Stimulated activated naive B cell treated with anti-CD40 and anti-IgM and Interleukin-4, amounts not matched to agents 10 μg/mL and 1 μg/mL and 100 μg/mL, for 72 hours (primary cell): Measurements from ENCODE around the gene KARS1.
"Not testable (repeated sequence)": the region's sequence is repeated elsewhere in the genome, so short reads cannot be mapped to it uniquely, and the experiment has no call there.

ENCODE experiments used
- ATAC-seq, 2 donors: fragments of 150-1000 bp; cut with Tn5 transposase; replicated peaks; 2 replicates each; pipeline ENCODE4 v1.10.0; 2021; ENCODE audit warnings: moderate library complexity in 1 of 2
- DNase-seq: peaks from one replicate; pipeline ENCODE4 v3.0.0; 2021
- H3K27ac Mint-ChIP-seq: one replicate; pipeline ENCODE4 v1.8.0; 2022; ENCODE audit warnings: mild to moderate bottlenecking, mixed read lengths
- H3K27me3 Mint-ChIP-seq, 2 donors: one replicate each; pipeline ENCODE4 v1.8.0; 2022; ENCODE audit warnings: mixed read lengths in 2 of 2
- H3K36me3 Mint-ChIP-seq, 2 donors: one replicate each; pipeline ENCODE4 v1.8.0; 2022; ENCODE audit warnings: mixed read lengths in 2 of 2, mild to moderate bottlenecking in 1 of 2
- H3K4me1 Mint-ChIP-seq, 2 donors: one replicate each; pipeline ENCODE4 v1.8.0; 2022; ENCODE audit warnings: mixed read lengths in 2 of 2, mild to moderate bottlenecking in 1 of 2
- H3K4me3 Mint-ChIP-seq, 2 donors: one replicate each; pipeline ENCODE4 v1.8.0; 2022; ENCODE audit warnings: mild to moderate bottlenecking in 2 of 2, mixed read lengths in 2 of 2, moderate library complexity in 1 of 2
- H3K9me3 Mint-ChIP-seq, 2 donors: one replicate each; pipeline ENCODE4 v1.8.0; 2022; ENCODE audit warnings: mixed read lengths in 2 of 2, mild to moderate bottlenecking in 1 of 2

KARS1 gene

DNA sequence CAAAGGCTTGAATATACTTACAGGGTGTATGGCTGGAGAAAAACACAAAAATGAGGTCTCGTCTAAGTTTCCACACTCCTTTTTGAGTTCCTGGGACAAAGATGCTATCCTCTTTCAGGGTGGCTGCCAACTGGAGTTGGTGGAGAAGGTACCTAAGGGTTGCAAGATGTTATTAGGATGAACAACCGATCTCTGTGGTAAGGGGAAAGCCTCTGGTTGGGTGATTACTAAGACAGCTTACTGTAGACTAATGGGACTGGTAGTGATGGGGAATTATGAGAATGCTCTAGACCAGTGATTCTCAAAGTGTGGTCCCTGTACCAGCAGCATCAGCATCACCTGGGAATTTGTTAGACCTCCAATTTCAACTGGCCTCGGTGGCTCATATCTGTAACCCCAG is 30.3 kb downstream of the KARS1 start:
- H3K9me3 Mint-ChIP-seq, result no peaks in the 10 kb centered on the region
- ATAC-seq, result no peak
- no peak overlapping the region for H3K4me3 Mint-ChIP-seq
- H3K27me3 Mint-ChIP-seq, result no peaks in the 10 kb centered on the region
- no peak overlapping the region for H3K27ac Mint-ChIP-seq
- no peak for DNase-seq
- H3K36me3 Mint-ChIP-seq, result peaks cover 47 to 67% of the 10 kb centered on the region in 2 donors
- H3K4me1 Mint-ChIP-seq, result peaks cover 15 to 22% of the 10 kb centered on the region in 2 donors

DNA sequence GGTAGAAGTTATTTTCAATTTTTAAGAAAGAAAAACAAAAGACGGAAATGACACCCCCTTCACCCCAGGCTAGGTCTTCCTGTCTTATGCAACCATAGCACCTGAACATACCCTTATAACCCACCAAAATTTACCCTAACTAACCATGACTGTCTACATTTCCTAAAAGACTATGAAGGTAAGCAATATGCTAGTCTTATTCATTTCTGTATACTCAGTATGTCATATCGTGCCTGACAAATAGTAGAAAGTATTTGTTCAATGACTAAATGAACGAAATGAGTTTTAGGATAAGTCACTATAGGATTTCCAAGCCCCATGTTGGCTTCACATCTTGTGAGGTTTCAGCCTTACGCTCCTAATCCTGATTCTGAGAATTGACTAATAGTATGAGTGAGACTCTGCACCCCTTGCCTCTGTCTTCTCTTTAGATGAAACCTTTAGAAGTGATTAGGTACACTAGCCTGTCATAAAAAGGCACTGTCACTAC is 30.9 kb downstream of the KARS1 start:
- Mint-ChIP-seq H3K36me3 (peaks cover 48 to 69% of the 10 kb centered on the region in 2 donors), H3K4me1 (peaks cover 12 to 16% of the 10 kb centered on the region in 2 donors), H3K9me3 (no peaks in the 10 kb centered on the region), H3K27ac (no peak overlapping the region), H3K4me3 (no peak overlapping the region), H3K27me3 (no peaks in the 10 kb centered on the region)
- ATAC-seq, result no peak
- DNase-seq, result no peak

DNA sequence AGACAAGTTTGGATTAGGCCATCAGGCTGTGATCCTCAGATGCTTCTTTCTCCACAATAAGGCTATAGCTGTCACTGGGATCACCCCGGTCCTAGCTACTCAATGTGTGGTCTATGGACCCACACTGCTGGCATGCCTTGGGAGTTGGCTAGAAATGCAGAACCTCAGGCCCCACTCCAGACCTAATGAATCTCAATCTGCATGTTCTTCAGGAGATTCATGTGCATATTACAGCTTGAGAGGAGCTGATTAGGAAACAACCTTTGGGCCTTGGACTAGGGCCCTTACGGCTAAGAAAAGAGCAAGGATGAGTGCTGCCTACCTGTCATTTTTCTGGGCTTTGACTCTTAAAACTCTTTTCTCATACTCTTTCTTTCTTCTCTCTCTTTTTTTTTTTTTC is 31.8 kb downstream of the KARS1 start:
- Mint-ChIP-seq H3K27ac (no peak overlapping the region), H3K27me3 (no peaks in the 10 kb centered on the region), H3K36me3 (peaks cover 45 to 66% of the 10 kb centered on the region in 2 donors), H3K9me3 (no peaks in the 10 kb centered on the region), H3K4me3 (no peak overlapping the region), H3K4me1 (peaks cover 5 to 7% of the 10 kb centered on the region in 2 donors)
- no peak for ATAC-seq
- DNase-seq, result no peak

DNA sequence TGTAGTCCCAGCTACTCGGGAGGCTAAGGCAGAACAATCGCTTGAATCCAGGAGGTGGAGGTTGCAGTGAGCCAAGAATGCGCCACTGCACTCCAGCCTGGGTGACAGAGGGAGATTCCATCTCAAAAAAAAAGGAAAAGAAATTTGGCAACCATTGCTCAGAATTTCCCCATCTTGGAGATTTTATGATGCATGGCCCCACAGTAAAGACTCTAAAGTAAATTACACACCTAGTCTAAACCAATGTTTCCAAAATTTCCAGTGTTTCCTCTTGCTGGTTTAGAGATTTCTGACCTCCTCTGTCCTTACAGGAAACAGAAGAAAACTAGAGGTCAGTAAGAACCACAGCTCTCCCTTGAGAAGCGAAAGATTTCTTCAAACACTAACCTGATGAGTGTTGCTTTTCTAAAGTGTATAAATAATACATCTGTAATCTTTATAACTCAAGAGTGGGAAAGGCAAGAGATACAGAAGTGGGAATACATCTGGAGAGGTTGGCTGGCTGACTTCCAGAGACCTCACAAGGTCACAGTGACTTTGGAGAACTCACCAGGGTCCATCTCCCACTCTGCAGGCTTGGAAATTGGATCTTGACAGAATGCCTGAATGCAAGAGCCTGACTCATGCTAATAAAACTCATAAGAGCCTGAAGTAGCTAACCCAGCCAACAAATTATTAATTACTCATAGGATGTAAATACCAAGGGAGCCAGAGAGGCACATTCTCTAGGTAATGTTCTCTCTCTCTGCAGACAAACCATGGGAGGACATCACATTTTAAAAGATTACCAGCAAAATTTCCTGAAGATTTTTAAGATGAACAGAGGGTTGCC is 33.2 kb downstream of the KARS1 start:
- DNase-seq (no peak), ATAC-seq (no peak)
- Mint-ChIP-seq H3K4me3 (no peak overlapping the region), H3K27ac (peak overlapping the region; percentile 9), H3K9me3 (no peaks in the 10 kb centered on the region), H3K36me3 (peaks cover 38 to 58% of the 10 kb centered on the region in 2 donors), H3K27me3 (no peaks in the 10 kb centered on the region), H3K4me1 (no peaks in the 10 kb centered on the region)

DNA sequence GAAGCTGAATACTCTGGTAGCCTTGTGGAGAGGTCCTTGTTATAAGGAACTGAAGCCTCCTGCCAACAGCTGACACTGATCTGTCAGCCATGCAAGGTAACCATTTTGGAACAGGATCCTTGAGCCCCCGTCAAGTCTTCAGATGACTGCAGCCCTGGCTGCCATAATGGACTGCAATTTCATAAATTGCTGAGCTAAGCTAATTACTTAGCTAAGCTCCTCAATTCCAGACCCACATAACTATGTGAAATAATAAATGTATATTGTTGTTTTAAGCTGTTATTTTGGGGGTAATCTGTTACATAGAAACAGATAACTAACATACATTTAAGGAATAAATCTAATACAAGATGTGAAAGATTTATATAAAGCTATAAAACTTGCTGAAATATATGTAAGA is 41.0 kb downstream of the KARS1 start:
- H3K36me3 Mint-ChIP-seq, result peaks cover 42 to 56% of the 10 kb centered on the region in 2 donors

DNA sequence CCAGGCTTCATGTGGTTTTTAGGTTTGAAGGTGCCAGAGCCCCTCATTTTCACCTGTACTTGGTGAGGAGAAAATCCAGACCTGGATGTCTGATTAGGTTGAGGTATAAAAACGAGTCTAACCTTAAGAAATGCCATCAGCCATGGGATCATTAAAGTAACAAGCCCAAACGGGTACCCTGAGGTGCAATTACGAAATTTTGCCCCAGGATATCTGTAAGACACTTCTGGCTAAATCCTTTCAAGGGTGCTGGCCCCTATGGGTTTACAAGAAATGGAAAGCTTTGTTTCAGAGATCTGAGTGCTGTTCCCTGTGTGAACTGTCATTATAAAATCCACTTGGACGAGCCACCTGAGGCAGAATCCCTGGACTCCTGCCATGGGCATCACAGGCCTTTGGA is 44.2 kb downstream of the KARS1 start:
- Mint-ChIP-seq H3K36me3 (peaks cover 56 to 78% of the 10 kb centered on the region in 2 donors), H3K4me1 (no peaks in the 10 kb centered on the region), H3K9me3 (peaks cover 7 to 8% of the 10 kb centered on the region in 2 donors), H3K27ac (no peak overlapping the region), H3K4me3 (no peak overlapping the region), H3K27me3 (no peaks in the 10 kb centered on the region)
- DNase-seq, result no peak
- ATAC-seq, result no peak

More for the DNA sequence above, 41.0 kb downstream of the KARS1 start:
- ATAC-seq, result no peak
- Mint-ChIP-seq H3K4me3 (no peak overlapping the region), H3K4me1 (no peaks in the 10 kb centered on the region), H3K27me3 (no peaks in the 10 kb centered on the region), H3K27ac (no peak overlapping the region), H3K9me3 (peaks cover 7 to 8% of the 10 kb centered on the region in 2 donors)
- DNase-seq, result no peak

DNA sequence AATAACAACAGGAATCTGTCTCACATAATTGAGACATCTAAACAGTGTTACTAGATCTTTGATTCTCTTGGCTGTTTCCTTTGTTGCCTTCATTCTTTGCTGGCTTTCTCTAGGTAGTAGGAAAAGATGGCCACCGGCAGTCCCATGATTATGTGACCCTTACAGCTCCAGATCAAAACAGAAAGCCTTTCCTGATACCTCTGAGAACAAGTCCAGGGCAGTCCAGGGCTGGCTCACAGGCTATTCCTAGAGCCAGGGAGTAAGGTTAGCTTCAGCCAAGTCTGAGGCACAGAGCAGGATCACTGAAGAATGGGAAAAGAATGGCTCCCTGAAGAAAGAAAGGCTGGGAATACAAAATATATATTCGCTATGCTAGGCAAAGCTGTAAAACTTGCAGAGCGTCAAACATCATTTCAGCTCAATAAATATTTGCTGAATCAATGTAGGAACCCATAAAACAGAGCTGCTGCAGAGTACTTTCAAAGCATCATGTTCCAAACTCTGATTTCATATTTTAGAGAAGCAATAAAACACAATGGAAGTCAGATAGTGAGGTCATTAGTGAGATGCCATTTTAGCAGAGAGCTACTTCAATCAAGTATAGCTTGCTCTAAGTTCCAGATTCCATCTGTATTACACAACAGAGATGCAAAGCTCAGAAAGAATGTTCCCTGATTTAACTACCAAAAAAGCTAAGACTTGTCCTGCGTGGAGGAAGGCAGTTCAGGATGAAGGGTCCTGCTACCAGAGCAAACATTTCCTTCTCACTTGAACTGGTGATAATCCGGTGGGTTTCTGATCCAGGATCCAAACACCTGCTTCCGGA is 47.8 kb downstream of the KARS1 start:
- Mint-ChIP-seq H3K4me1 (no peaks in the 10 kb centered on the region), H3K9me3 (peaks cover 9 to 13% of the 10 kb centered on the region in 2 donors), H3K27me3 (no peaks in the 10 kb centered on the region), H3K36me3 (peaks cover 55 to 71% of the 10 kb centered on the region in 2 donors), H3K27ac (peak overlapping the region; percentile 47), H3K4me3 (no peak overlapping the region)
- no peak for ATAC-seq
- DNase-seq, result no peak

DNA sequence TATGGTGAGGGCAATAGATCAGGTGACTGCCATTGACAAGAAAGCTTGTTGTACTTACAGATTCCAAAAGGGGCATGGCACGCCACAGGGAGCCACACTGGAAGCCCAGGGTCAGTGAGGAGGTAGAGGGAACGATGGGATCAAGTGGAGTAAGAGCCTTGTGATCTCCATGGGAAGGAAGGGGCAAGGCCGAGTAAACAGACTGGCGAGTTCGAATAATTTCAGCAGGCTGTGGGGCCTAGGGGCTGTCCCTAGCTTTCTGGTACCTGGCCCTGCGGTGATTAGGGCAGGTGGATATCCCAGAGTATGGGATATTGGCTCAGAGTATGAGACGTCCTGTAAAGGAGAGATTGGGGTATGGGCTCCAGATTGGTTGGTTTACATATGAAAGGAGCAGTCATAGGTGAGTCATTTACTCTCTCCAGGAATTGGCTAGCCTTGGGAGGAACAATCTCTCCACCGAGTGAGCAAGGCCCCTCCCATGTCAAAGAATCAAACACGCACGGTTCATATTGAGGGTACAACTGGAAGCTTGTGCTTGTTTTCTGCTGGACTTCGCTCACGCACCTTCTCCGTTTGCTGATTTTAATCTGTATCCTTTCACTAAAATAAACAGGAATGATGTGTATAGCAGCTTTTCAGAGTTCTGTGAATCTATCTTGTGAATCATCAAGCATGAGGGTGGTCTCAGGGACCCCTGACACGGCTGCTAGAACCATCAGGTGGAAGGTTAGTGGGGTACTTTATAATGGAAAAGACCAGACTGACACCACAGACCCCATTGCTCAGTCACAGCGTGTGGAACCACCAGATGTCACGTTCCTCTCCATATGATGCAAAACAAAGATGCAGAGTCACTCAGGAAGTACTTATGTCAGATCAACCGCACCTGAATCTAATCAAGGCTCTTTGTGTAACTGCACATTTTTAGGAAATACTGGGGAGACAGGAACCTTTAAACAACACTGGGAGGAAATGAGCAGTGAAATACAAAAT is 53.3 kb downstream of the KARS1 start:
- Mint-ChIP-seq H3K36me3 (peaks cover 20 to 40% of the 10 kb centered on the region in 2 donors), H3K27me3 (no peaks in the 10 kb centered on the region), H3K27ac (peak overlapping the region; percentile 47), H3K4me1 (peaks cover 0 to 3% of the 10 kb centered on the region in 2 donors), H3K4me3 (no peak overlapping the region), H3K9me3 (peaks cover 2 to 5% of the 10 kb centered on the region in 2 donors)
- no peak for ATAC-seq
- DNase-seq, result no peak

DNA sequence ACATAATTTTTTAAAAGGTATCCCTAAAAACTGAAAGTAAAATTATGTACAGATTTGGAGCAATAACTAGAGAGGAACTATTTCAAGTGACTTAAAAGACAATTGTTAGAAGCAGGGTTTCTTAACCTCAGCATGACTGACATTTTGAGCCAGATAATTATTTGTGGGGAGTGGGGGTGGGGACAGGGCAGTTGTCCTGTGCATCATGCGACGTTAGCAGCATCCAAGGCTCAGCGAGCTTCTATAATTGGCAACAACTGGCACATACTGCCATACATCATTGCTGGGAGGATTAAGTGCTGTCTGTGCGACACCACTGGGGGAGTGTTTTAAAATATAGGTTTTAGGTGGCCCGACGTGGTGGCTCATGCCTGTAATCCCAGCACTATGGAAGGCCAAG is 54.2 kb downstream of the KARS1 start:
- H3K9me3 Mint-ChIP-seq, result peaks cover 2 to 5% of the 10 kb centered on the region in 2 donors
- H3K27ac Mint-ChIP-seq, result no peak overlapping the region
- no peaks in the 10 kb centered on the region for H3K27me3 Mint-ChIP-seq
- H3K36me3 Mint-ChIP-seq, result peaks cover 25 to 46% of the 10 kb centered on the region in 2 donors
- ATAC-seq (no peak), DNase-seq (no peak)
- H3K4me3 Mint-ChIP-seq, result no peak overlapping the region
- peaks cover 0 to 3% of the 10 kb centered on the region in 2 donors for H3K4me1 Mint-ChIP-seq

DNA sequence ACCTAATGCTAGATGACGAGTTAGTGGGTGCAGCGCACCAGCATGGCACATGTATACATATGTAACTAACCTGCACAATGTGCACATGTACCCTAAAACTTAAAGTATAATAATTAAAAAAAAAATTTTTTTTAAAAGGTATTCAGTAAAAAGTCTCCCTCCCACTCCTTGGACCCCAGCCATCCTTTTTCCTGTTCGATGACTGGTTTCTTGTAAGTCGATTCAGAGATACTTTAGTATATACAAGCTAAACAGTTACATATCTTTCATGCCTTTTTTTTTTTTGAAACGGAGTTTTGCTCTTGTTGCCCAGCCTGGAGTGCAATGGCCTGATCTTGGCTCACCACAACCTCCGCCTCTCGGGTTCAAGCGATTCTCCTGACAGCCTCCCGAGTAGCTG is 55.5 kb downstream of the KARS1 start:
- not testable (repeated sequence) for DNase-seq, H3K4me3 Mint-ChIP-seq, H3K27me3 Mint-ChIP-seq, H3K27ac Mint-ChIP-seq, ATAC-seq, H3K4me1 Mint-ChIP-seq, H3K9me3 Mint-ChIP-seq
- peaks cover 14 to 33% of the 10 kb centered on the region in 2 donors for H3K36me3 Mint-ChIP-seq

DNA sequence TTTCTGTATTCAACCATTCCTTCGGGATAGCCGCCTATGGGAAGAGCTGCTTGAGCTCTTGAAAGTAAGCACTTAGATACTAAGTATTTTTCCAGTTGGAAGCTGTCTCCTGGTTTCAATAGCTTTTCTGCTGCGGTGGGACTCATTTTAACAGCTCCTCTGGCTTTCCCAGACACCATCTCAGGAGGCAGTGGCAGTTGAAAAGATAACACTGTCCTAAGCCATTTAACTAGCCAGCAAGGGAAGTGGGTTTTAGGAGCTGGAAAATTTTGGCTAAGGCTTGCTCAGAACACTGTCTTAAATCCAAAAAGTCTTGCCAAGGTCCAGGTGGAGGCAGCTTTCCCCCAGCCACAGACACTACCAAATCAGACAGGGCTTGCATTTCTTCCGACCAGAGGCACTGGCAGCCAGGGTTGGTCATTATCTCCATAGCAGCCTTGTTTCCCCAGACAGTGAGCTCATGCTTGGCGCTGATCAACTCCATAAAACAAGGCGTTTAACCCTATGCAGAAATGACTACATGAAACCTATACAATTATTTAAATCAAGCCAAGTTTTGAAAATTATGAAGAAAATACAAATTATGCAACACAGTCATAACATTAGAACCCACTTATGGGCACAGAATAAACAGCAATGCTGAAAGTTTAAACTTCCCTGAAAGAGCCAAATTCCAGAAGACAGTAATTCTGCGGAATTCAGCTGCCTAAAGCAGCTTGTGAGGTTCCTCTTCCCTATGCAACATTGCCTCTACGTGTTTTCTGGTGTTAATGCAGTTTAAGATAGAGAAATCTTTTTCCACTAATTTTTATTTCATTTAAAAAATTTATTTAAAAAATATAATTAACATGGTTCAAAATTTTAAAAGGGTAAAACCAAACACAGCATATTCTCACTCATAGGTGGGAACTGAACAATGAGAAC is 56.3 kb downstream of the KARS1 start:
- Mint-ChIP-seq H3K27ac (no peak overlapping the region), H3K9me3 (no peaks in the 10 kb centered on the region), H3K4me1 (peaks cover 0 to 3% of the 10 kb centered on the region in 2 donors), H3K27me3 (no peaks in the 10 kb centered on the region), H3K4me3 (no peak overlapping the region), H3K36me3 (peaks cover 12 to 30% of the 10 kb centered on the region in 2 donors)
- no peak for DNase-seq
- no peak for ATAC-seq

DNA sequence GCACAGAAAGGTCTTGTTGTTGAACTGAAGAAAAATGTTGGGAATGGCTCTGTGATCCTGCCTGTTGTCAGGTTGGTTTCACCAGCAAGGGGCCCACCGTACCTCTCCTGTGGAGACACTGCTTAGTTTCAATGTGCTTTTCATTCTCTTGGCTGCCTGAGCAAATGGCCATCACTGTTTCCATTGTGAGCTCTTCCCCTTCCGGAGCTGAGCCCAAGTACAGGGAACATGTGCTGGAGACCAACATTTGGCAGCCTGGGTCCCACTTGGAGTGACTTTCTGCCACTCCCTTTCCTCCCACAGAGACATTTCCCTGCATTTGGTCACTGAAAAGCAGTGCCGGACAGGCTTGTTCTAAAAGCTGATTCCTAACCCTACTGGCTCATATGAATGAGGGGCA is 58.2 kb downstream of the KARS1 start:
- Mint-ChIP-seq H3K4me1 (peaks cover 12 to 13% of the 10 kb centered on the region in 2 donors), H3K36me3 (peaks cover 22 to 39% of the 10 kb centered on the region in 2 donors), H3K9me3 (no peaks in the 10 kb centered on the region), H3K4me3 (no peak overlapping the region), H3K27me3 (no peaks in the 10 kb centered on the region), H3K27ac (no peak overlapping the region)
- DNase-seq (no peak), ATAC-seq (no peak)

DNA sequence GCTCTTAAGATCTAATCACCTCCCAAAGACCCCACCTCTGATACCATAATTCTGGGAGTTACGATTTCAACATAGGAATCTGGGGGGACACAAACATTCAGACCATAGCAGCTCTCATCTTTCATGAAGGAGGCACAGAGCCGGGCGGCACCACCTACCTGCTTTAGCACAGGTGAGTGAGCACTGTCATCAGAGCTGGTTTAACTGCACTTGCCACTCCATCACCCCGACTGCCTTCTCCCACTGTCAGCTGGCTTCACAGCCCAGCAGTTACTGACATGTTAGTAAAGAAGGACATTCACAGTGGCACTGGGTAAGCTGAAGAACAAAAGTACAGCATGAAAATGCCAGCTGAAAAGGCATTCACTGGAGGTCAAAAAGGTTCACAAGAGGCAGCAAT is 58.7 kb downstream of the KARS1 start:
- no peak overlapping the region for H3K27ac Mint-ChIP-seq

More for the DNA sequence above, 58.7 kb downstream of the KARS1 start:
- ATAC-seq (no peak), DNase-seq (no peak)
- no peaks in the 10 kb centered on the region for H3K27me3 Mint-ChIP-seq
- H3K36me3 Mint-ChIP-seq, result peaks cover 22 to 33% of the 10 kb centered on the region in 2 donors
- peaks cover 15 to 18% of the 10 kb centered on the region in 2 donors for H3K4me1 Mint-ChIP-seq
- H3K9me3 Mint-ChIP-seq, result no peaks in the 10 kb centered on the region
- no peak overlapping the region for H3K4me3 Mint-ChIP-seq
